Esophagus squamous epithelium (tissue), 4 donors: ENCODE data around the gene LTB4R.

Experiments used
- POLR2A ChIP-seq, 4 donors: fragments of 450-650 bp; IDR thresholded peaks; one replicate each; pipeline ENCODE4 v1.6.1; 2017; ENCODE audit warnings: antibody characterized with exemption in 4 of 4, mild to moderate bottlenecking in 4 of 4, moderate library complexity in 3 of 4
- TF ChIP-seq, protein P1 (sequence below), 6 experiments: fragments of 450-650 bp in 4 of 6; fragments of 200-600 bp in 2 of 6; sonication (generic) in 2 of 6; IDR thresholded peaks; one replicate each; pipeline ENCODE4 v1.5.1; 2016 to 2019; ENCODE audit warnings: antibody characterized with exemption in 6 of 6, mild to moderate bottlenecking in 4 of 6, moderate library complexity in 4 of 6

DNA sequence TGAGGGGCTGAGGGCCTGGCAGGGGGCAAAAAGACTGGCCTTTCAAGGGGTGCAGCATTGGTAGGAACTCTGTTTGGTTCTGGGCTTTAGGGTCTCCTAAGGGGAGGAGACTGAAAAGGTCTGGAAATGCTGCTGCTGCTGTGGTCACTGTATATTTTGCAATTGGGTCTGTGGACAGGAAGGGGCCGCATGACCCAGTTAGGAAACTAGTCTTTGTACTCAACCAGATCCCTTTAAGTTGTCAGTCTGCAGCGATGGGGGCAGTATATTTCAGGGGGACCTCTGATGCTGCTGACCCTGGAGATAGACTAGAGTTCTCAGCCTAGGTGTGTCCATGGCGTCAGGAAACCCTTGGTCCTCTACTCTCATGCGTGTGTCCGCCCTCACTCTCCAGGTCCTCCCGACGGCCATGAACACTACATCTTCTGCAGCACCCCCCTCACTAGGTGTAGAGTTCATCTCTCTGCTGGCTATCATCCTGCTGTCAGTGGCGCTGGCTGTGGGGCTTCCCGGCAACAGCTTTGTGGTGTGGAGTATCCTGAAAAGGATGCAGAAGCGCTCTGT lies 4.0 kb downstream of the LTB4R start:
- TF ChIP-seq, protein P1, sequence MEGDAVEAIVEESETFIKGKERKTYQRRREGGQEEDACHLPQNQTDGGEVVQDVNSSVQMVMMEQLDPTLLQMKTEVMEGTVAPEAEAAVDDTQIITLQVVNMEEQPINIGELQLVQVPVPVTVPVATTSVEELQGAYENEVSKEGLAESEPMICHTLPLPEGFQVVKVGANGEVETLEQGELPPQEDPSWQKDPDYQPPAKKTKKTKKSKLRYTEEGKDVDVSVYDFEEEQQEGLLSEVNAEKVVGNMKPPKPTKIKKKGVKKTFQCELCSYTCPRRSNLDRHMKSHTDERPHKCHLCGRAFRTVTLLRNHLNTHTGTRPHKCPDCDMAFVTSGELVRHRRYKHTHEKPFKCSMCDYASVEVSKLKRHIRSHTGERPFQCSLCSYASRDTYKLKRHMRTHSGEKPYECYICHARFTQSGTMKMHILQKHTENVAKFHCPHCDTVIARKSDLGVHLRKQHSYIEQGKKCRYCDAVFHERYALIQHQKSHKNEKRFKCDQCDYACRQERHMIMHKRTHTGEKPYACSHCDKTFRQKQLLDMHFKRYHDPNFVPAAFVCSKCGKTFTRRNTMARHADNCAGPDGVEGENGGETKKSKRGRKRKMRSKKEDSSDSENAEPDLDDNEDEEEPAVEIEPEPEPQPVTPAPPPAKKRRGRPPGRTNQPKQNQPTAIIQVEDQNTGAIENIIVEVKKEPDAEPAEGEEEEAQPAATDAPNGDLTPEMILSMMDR (IDR thresholded peaks at IDR 0.05) = no peak
- TF ChIP-seq POLR2A (IDR thresholded peaks at IDR 0.05) = no peak
